Measurements from ENCODE around the gene MAFF.
"Not testable (repeated sequence)": the region's sequence is repeated elsewhere in the genome, so short reads cannot be mapped to it uniquely, and the experiment has no call there.

Gene MAFF

GRCh38 chr22:38177926-38178604 is 23.7 kb upstream of the MAFF start:
- no peak for DNase-seq

GRCh38 chr22:38178605-38178937 is 23.2 kb upstream of the MAFF start:
- not testable (repeated sequence) for DNase-seq

DNA sequence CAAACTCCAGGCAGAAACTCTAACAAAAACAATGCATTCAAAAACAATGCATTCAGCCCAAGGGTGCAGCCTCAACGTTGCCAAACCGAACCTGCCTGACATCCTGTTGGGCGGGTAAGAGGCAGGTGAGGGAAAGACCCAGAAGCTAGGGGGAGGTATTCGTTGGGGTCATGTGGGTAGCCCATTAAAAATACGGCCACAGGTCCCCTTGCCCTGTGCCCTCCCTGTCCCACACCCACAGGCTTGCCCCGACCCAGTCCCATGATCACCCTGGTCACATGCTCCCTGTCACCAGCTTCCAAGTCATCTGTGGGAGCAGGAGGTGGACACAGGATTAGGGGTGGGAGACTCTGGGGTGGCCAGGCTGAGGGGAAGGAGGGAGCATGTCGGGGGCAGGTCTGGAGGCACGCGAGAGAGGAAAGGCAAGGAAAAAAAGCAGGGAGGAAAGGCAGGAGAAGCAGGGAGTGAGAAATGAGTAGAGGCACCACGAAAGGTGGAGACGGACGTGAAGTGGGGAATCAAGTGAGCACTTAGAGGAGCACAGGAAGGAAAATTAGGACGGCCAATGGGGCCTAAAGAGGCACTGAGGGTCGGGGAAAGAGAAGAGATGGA is 20.8 kb upstream of the MAFF start:
- DNase-seq: peak; percentile 37

DNA sequence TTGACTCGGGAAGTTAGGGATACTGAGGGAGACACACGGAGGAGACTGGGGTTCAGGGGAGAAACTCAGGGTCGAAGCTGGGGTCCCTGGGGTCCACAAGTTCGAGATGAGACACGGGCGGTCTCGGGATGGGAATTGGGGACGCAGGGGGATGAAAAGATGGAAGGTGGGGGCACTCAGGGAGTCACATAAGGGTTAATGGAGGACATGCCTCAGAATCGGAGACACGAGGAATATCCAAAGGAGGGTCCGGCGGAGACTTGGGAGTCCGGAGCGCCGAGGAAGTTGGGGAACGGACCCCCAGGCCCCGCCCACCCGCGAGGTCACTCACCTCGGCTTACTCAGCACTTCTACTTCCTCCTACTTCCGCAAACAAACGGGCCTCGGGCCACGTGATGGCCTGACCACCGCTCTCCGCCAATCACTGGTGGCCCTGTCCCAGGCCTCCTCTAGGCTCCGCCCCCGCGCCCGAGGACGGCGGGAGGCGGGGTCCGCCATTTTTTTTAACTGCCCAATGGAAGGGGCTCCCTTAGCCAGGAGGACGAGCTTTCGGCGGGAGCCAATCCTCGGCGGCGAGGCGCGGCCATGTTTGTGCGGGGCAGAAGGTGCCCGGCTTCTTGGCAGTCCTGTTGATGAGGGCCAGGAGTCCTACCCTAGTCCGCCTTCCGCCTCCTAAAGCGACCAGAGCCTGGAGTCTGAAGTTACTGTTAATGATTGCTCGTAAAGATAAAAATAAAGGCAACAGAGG is 20.2 kb upstream of the MAFF start, which contains the start of gene PLA2G6:
Gene PLA2G6, minus strand, starts transcription at position 378 of the 748 bp plus-strand sequence. CDS start 12,404 bp downstream, outside the sequence.
- peak; percentile 99 for DNase-seq

DNA sequence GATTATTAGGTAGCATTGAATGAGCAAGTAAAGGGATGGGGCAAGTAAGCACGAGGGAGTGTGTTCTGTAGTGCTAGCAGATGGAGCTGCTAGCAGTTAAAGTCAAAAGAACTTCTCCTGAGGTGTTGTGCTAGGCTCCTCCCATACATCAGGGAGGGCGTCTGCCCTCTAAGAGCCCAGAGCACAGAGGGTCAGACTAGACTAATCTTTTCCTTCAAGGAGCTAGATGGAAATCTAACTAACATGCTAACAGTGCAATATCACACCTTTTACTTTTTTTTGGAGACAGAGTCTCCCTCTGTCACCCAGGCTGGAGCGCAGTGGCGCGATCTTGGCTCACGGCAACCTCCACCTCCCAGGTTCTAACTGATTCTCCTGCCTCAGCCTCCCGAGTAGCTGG is 17.0 kb upstream of the MAFF start:
- no peak for DNase-seq

DNA sequence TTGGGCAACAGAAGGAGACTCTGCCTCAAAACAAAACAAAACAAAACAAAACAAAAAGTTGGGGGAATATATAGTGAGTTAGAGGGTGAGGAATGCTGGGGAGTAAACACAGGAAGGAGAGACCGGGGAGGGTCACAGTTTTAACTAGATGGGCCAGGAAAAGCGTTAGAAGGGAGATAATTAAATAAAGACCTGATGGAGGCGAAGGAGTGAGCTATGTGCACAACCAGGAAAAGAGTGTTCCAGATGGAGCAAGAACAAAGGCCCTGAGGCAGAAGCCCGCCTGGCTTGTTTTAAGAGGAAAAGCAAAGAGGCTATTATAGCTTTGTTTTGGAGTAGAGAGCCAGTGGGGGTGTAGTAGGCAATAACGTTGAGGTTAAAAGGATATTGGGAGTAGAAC is 15.4 kb upstream of the MAFF start:
- no peak for DNase-seq

GRCh38 chr22:38187413-38188212 is 14.2 kb upstream of the MAFF start:
- DNase-seq: no peak

- no peak for DNase-seq
Measured at GRCh38 chr22:38189104-38189503, 12.7 kb upstream of the MAFF start.

- DNase-seq: no peak
Measured at GRCh38 chr22:38190581-38190980, 11.2 kb upstream of the MAFF start.

GRCh38 chr22:38191055-38191454 is 10.7 kb upstream of the MAFF start:
- DNase-seq: no peak

DNA sequence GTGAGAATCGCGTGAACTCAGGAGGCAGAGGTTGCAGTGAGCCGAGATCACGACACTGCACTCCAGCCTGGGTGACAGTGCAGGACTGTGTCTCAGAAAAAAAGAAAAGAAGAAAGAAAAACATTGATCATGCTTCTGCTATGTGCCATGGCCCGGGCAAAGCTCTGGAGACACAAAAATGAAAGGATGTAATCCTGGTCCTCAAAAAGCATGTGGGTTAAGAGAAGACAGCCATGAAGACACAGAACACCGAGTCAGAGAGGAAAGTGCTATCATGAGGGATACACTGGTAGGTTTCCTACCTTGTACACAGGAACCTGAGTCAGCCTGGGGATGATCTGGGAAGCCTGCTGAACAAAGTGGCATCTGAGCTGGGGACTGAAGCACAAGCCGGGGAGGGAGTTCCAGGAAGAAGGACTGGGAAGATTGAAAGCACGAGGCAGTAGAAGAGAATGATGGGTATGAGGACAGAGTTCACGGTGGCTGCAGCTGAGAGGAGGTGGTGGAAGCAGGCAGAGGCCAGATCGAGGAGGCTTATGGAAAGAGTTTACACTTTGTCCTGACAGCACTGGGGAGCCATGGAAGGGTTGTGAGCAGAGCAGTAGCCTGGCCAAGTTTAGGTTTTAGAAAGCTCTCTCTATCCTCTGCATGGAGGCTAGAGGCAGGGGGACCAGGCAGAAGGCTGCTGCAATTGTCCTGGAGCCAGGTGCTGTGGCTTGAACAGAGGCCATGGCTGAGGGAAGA is 9.9 kb upstream of the MAFF start:
- DNase-seq: no peak

DNA sequence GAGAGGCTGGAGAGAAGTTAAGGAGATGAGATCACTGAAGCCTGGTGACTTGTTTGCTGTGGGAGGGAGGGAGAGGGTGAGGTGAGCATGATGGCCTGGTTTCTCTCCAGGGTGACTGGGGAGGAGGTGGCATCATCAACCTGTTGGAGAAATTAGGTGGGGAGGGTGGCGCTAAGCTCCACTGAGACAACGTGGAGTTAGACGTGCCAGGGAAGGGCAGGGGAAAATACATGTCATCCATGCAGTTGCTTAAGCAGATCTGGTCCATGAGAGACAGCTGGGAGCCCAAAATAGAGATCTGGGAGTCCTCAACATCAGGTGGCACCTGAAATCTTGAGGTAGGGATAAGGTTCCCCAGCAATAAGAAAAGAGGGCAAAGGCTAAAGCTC is 9.3 kb upstream of the MAFF start:
- DNase-seq: no peak

DNA sequence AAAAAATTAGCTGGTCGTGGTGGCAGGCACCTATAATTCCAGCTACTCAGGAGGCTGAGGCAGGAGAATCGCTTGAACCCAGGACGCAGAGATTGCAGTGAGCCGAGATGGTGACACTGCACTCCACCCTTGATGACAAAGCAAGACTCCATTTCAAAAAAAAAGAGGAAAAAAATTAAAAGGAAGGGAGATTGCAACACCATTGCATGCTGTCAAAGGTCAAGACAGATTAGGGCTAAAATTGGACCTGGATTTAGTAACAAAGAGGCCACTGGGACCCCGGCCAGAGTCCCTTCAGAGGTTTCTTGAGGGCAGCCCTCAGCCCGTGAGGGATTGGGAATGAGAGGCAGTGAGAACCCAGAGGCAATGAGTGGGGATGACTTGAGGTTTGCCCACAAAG is 8.2 kb upstream of the MAFF start:
- no peak for DNase-seq

GRCh38 chr22:38196791-38197419 is 4.9 kb upstream of the MAFF start:
- no peak for DNase-seq

DNA sequence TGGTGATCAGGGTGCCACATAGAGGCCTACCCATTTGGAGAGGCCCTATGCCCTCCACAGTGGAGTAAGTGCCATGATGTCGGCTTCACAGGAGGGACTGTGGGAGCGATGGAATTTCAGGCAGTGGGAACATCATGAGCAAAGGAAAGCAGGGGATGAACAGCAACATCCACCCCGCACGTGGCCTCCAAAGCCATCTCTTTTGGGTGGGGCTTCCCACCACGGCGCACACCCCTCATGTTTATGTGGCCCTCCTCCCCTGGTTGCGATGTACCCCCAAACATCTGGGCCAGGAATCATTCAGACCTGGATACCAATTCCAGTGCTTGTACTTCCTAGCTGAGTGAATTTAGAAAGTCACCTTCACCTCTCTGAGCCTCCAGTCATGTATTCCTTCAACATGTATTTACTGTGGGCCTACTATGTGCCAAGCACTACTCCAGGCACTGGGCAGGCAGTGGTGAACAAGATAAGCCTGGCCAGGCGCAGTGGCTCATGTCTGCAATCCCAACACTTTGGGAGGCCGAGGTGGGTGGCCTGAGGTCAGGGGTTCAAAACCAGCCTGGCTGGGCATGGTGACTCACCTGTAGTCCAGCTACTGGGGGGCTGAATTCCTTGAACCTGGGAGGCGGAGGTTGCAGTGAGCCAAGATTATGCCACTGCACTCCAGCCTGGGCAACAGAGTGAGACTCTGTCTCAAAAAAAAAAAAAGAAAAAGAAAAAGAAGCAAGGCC is 1.8 kb upstream of the MAFF start:
- no peak for DNase-seq

DNA sequence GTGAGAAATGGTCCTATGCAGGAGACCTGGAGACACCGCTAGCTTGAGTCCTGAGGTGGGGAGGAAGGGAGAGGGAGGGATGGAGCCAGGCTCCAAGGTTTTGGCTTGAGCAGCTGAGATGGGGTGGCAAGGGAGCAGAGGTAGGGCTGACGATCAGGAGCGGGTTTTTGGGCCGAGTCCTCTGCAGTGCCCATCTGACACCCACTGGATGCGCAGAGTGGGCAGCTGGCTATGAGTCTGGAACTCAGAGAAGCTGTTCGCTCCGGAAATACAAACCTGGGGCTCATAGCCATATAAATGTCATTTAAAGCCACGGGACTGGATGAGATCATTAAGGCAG is 453 bp upstream of the MAFF start:
- DNase-seq: no peak

DNA sequence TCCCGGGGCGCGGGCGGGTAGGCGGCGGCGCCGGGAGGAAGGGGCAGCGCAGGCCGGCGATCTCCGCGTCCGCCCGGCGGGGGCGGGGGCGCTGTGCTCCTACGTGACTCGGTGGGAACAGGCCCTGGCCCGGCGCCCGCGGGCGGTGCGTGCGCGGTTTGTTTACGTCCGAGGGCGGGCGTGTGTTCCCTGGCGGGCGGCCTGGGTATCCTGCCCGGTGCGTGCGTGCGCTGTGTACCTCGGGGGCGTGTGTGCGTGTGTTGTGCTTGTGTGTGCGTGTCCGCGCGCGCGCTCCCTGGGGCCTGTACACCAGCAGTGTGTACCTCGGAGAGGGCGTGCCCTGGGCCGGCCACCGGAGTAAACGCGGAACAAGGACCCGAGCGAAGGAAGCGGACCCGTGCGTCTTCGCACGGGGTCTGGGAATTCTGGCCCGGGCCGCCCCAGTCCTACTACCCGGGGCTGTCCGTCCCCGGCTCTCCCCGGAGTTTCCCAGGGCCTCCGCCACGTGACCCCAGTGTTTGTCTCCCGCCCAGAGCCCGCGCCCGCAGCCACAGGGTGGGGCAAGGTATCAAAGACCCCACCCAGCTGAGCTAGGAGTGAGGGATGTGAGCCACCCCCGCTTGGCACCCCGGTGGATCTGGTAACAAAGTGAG is 769 bp downstream of the MAFF start:
- DNase-seq: peak; percentile 73

DNA sequence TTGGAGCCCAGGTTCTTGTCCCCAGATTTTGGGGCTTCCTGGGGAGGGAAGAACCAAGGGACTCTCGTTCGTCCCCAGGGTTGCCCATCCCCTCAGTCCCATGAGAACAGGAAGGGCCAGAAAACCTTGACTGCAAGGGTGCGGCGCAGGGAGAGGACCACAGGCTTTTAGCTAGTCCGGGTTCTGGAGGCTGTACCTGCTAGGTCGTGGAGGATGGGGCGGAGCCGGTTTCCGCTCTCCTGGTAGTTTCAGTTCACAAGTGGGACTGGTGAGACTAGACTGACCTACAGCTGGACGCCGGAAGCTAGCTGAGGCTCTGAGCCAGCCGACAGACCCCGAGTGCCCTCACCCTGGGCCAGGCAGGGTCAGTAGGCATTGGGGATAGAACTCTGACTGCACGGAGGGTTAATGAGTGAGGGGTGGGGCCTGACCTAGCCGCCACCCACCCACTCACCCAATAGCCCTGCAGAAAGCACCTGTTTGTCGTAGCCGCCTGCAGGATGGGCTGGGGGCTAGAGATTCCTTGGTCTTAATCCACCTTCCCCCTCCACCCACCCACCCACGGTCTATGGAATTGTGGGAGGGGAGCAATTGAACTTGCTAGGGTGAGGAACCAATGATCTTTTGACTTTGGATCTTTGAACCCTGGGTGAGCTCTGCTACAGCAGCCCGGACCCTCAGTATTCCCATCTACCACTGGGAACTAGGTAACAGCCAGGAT is 1.5 kb downstream of the MAFF start:
- DNase-seq: peak; percentile 47

- DNase-seq: no peak
Measured at GRCh38 chr22:38203855-38204514, 2.2 kb downstream of the MAFF start.

- no peak for DNase-seq
Measured at GRCh38 chr22:38204784-38205183, 3.0 kb downstream of the MAFF start.

All from activated CD4-positive, alpha-beta T cell treated with anti-CD3 and anti-CD28 coated beads for 48 hours (primary cell).